GM19328 (cell line): Measurements from ENCODE around the gene RGS2.

Experiments used
- ATAC-seq: cut with Tn5 transposase; IDR thresholded peaks from one replicate; pipeline ENCODE4 v1.9.1; 2021; ENCODE audit warnings: mild to moderate bottlenecking, moderate library complexity; ENCODE audit not compliant: unreplicated experiment

The RGS2 gene

DNA sequence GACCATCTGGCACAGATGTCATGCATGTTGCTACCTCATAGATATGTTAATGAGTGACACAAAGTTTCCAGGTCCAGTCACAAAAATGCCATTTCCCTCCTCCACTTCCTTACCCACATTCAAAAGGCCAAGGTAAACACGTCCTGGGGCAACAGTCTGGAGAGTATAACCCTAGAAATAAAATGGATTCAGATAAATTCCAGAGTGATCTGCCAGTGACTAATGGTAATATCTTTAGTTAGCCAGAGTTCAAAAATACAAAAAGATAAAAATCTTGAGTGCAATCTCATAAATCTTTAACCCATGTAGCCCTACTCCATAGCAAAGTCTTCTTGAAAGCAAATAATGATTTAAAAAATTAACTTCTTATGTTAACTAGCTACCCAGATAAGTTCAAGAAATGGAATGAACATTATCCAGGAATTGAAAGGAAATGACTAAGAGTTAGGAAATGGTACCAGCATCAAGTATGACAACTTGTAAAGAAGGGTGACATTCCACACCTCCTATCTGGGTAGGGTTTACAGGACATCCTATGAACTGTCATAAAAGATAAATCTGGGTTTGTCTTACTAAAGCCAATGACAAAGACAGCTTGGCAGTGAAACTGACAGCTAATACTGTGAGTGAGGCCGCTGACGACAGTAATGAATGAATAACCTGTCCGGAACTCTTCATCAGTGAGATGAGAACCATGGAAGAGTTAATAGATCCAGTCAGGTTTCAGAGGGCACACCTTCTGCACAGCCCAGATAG is 18.1 kb downstream of the RGS2 start:
- no peak for ATAC-seq

DNA sequence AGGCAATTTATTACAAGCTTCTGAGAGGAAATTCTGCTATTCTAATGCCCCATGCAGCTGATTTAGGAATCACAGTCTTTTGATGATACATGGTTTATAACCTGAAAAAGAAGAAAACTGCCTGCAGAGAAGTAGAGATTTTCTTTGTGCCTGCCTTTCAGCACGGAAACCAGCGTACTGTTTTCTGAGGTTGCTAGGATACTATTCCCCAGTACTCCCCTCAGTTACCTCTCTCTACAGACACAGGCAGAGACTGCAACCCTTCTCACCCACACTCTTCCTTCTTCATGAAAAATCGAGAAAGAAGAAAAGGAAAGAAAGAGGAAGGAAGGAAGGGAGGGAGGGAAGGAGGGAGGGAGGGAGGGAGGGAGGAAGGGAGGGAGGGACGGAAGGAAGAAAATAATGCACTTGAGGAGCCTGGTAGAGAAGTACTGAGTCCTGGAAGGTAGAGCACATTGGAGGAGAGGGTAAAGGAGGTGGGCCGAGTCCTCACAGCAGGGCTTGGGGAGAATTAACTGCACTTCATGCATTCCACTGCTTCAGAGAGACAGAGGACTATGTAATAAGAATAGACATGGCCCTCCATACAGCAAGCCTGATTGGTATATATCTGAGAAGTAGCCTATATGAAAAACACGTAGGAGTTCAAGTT is 21.9 kb downstream of the RGS2 start:
- ATAC-seq = no peak

DNA sequence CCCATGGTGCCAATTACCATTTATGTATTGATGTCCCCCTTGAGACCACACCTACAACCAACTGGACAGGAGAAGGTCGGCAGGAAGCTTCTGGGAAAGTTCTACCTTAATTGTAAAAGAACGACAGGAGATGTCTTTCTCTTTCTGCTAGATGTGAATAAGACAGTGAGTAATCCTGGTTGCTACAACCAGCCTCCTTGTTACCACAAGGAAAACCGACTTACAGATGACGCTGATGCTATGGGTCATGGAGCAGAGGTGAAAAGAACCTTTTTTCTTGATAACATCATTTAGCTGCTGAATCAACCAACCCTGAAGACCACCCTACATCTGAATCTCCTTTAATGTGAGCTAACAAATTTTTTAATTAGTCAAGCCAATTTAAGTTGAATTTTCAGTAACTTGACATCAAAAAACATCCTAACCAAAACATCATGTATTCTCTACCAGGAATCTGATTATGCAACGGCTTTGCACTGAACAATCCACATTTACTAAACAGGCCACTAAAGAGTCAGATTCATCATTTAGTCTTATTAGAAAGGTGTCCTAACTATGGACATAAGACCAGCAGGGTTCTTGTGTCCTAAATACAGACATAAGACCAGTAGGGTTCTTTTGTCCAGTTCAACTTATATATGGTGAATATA is 23.0 kb downstream of the RGS2 start:
- ATAC-seq = no peak

DNA sequence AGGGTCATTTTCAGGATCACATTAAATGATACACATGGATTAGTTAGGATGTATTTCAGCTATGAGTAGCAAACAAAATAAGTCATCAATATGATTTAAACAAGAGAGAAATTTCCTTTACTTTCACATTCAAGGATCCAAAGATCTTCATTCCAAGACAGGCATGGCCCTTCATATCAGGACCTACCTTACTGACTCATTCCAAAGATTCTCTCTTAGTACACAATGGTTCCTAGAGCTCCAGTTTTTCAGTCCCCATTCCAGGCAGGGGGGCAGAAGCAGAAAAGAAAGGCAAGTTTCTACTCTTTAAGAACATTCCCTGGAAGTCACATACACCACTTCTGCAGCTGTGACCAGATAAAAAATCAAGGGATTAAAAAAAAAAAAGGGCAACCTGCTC is 23.7 kb downstream of the RGS2 start:
- ATAC-seq = no peak

DNA sequence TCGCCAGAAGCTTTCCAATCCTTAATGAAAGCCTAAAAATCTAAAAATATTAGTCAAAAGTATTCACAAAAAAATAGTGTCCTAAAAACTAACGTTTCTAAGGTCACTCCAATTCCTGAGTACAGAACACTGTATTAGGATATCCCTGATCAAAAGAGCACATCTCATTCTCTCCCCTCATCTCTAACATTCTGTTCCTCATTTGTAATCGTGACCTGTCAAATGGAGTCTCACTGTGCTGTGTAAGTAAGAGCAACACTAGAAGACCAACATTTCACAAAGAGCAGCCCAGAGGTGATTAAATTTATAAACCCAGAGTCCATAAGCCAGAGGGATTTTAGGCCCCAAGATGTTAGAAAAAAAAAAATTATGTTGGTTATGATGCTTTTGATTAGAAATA is 26.3 kb downstream of the RGS2 start:
- ATAC-seq = no peak

DNA sequence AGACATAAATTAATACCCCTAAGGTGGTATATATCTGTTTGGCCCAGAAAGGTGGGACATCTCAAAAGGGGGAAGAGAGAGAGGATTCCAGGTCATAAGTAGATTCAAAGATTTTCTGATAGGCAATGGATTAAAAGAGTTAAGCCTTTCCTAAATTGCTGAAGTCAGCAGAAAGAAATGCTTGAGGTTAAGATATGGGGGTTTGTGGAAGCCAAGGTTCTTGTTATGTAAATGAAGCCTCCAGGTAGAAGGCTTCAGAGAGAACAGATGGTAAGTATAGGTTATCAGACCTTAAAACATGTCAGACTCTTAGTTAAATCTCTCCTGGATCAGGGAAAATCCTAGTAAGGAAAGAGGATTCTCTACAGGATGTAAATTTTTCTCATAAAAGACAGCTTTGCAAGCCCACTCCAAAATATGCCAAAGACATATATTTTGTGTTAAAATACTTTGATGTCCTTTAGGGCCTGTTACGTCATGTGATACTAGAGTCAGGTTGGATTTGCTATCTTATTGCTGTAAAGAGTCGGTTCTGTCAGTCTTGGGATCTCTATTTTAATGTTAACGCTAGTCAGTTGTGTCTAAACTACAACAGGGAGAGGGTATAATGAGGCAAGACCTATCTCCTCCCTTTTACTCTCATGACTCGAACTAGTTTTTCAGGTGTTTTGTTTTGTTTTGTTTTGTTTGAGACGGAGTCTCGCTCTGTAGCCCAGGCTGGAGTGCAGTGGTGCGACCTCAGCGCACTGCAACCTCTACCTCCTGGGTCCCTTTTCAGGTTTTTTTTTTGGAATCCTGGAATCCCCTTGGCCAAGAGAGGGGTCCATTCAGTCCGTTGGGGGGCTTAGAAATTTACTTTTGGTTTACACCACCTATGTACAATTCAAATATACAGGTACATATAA is 30.6 kb downstream of the RGS2 start:
- no peak for ATAC-seq

DNA sequence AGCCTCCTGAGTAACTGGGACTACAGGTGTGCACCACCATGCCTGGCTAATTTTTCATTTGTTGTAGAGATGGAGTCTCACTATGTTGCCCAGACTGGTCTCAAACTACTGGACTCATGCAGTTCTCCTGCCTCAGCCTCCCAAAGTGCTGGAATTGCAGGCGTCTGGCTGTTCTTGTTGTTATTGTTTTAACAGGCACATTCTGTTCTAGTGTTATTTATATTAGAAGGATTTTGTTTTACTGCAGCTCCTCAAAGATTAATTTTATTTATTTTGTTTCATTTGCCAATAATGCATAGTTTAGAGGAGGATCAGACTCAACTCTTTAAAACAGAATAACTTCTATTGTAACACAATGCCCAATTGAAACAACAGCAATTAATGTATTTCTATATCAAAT is 35.5 kb downstream of the RGS2 start:
- no peak for ATAC-seq

DNA sequence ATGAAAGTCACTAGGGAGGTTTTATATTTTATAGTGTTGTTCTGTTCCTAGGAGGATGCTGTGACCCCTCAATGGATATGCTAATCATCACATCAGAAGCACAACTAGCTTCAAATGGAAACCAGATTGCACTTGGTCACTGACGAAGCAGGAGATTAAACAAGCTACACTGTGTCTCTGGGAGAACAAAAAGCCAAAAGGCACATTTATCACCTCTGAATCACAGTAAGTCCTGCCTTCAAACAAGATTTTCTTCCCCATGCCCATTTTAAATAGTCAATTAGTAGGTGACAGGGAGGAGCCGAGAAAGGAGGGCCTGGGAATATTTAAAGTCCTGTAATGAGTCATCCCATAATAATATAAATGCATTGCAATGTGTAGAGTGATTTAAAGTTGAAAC is 38.1 kb downstream of the RGS2 start:
- ATAC-seq = no peak

DNA sequence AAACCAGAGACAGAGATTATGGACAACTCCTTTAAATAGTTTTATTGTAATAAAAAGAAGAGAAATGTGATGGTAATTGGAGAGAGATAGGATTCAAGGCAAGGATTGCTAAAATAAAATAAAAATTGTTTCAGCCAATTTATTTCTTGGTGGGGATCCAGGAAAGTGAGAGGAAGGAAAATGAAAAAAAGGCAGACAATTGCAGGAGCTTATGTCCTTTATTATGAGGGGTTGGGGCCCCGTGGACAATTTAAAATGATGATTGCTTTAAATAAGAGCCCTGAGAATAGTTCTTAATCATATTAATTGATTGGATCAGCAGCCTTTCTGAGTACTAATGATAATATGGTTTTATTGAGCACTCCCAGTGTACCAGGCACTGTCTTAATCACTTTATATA is 40.2 kb downstream of the RGS2 start:
- ATAC-seq = no peak

DNA sequence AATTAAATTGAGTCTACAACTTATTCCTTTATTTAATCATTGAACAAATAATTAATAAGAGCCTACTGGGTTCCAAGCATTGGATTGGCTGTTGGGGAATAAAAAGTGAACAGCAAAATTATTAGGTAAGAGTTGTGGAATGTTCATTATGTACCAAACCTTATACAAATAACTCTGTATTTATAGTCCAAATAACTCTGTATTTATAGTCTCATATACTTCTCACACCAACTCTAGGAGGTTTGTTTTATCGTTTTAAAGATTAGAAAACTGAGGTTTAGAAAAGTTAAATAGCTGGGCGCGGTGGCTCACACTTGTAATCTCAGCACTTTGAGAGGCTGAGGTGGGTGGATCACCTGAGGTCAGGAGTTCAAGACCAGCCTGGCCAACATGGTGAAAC is 40.6 kb downstream of the RGS2 start:
- no peak for ATAC-seq

DNA sequence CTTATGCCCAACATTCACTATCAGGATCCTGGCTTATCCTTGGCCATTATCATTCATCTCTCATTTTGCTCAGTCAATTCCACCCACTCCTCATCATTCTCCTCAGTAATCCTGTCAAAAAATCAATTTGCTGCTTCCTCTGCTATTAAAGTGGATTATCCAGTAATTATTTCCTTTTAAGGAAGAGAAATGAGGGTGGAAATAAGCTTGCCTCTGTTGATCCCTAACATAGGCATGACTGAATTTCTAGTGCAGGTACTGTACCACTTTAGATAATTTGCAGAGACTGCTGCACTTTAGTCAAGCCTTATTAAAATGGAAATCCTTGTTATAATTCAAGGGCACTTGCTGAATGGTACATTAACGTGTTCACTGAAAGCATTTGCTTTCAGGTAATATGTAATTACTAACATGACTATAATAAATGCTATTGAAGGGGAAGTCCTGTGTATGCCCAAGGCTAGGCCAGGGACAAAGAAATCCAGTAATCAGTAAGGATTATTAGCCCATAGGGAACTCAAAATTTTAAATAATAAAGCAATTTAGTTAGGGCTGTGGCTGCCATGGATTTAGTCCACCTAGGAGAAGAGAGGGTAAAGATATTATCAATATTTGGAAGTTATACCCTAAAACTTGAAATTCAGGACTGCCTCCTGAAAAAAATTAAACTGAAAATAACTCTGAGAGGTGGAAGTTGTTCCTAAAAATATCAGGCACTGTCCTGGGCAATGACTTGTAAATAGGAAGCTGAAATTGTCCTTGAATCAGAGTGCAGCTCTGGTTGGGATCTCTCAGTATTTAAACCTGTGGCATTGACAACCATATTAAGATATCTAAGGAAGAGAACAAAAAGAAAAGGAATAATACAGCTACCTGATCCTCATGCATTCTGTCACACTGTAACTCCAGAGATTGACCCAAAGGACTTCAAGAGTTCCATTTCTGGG is 43.4 kb downstream of the RGS2 start:
- no peak for ATAC-seq

DNA sequence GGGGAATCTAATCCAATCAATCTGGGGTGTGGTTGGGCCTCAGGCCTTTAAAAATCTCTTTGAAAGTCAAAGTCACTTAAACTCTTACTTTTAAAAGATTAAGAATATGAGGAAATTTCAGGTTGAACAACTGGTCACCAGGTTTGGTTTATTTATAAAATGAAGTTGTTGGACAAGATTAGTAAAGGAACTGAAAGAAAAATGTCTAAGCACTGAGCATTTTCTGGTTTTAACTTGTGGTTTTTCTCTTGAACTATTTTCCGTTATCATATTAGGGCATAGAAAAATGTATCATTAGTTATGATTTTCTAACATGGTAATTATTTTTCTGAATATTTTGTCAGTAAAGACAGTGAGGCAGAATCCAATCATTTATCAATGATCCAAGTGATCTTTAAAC is 49.6 kb downstream of the RGS2 start:
- no peak for ATAC-seq

DNA sequence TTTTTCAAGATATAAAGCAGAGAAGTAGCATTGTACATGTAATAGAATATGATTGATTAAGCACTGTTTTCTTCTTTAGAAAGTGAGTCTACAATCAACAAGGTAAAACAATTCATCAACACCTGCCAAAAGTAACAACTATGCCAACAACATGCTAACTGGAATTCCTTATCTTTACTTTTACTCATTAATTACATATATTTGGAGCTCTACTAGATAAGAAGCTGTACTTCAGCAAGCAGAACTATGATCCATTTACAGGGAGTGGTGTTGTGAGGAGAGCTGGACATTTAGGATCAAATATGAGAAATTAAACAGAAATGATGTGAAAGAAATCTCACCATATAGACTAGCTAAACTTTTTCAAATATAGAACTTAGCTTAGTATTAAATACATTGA is 51.0 kb downstream of the RGS2 start:
- ATAC-seq = no peak

DNA sequence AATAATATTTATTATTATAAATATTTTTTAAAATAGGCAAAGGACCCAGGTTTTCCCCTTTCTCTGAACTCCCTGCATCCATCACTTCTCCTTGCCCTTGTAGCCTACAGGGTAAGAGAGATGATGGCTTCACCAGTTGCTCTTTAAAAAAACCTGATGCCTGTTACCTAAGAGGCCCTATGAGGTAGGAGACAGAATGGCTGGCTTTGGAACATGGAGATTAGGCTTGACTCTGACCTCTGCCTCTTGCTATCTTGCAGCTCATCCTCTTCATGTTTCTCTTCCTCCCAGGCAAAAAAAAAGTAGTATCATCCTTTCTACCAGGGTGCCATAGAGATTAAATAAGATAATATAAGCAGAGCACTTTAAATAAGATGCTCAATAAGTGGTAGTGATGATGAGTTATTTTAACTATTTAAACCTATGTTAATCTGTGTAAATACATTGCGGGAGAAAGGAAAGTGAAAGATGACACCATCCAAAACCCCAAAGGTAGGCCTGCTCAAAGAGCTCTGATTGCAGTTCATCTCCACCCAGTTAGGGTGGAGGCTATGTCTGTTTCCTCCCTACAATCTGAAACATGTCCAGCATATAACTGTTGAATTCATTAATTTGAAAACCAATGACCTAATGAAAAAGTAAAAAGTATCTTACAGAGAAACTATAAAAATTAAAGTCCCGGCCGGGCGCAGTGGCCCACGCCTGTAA is 51.8 kb downstream of the RGS2 start:
- ATAC-seq = no peak

DNA sequence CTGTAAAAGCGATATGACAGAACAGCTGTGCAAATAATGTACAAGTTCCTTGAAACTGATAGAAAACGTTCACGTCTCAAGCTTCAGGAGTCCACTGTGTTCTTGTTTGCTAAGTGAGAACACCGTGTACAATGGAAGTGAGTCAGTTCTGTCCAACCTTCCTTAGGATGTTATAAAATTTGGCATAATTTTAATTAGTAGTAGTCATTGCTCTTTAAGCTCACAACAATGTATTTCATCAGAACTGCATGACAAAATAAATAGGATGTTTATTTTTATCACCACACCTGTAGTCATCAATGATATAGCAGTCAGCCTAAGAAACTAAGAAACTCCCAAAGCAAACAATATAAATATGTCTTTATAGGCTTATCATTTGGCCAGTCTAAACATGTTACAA is 53.0 kb downstream of the RGS2 start:
- ATAC-seq = no peak
